ENCODE results near the gene GID8. TPM values are rescaled to one million over a fixed set of nuclear protein-coding genes. Genes with fewer than 3 reads are reported as not detected.

Gene GID8
- polyA plus RNA-seq, 2 of the 4 experiments (the other 2 are of a cell fraction), result 19.2 to 24.5 TPM

DNA sequence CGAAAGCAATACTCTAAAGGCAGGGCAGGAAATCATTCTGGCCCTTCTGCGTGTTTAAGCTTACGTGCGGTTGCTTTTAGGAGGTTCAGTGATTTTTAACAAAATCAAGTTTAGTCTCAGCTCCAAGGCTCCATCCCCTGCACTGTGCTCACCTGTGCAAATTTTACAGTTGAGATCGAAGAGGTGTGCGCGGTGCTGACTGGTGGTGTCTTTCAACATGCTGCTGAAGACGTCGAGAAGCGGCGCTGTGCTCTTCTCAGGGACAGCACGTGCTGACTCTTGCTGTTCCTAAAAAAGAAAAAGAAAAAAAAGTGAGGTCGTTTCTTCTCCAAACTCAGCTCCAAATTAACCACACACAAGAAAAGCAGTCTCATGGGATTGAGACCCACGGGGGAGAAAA, 43.7 kb upstream of the GID8 start:
- WGBS (ENCODE audit: missing lambda C conversion rate), result 87% methylated on average over 14 of the region's 14 CpGs

GRCh38 chr20:62895539-62895938, 42.4 kb upstream of the GID8 start:
- POLR2A ChIA-PET, result interaction anchor here (0.6 kb wide), 1 partner anchor 27 kb away, joined by 3 read pairs; no protein-coding TSS in a partner anchor
- no peak overlapping the region for H3K27ac ChIP-seq
- DNase-seq (ENCODE audit: low read depth in 1 of 2, low spot score in 1 of 2), result no peak
- no peak for TF ChIP-seq CBX8 (IDR thresholded peaks at IDR 0.05)
- TF ChIP-seq BCL3 (IDR thresholded peaks at IDR 0.05), result no peak
- no peak for TF ChIP-seq PHF8 (IDR thresholded peaks at IDR 0.05; ENCODE audit: borderline replicate concordance, low read depth)
- no peak for TF ChIP-seq TFCP2L1 (CRISPR knock-in tag; IDR thresholded peaks at IDR 0.05)
- no peak for TF ChIP-seq ESRRA (IDR thresholded peaks at IDR 0.05; ENCODE audit: borderline replicate concordance, low read length)
- no peak for TF ChIP-seq MAFK (IDR thresholded peaks at IDR 0.05; ENCODE audit: partially characterized antibody)
- TF ChIP-seq, protein P1, sequence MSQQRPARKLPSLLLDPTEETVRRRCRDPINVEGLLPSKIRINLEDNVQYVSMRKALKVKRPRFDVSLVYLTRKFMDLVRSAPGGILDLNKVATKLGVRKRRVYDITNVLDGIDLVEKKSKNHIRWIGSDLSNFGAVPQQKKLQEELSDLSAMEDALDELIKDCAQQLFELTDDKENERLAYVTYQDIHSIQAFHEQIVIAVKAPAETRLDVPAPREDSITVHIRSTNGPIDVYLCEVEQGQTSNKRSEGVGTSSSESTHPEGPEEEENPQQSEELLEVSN (IDR thresholded peaks at IDR 0.05; ENCODE audit: borderline replicate concordance, low read depth), result no peak
- TF ChIP-seq JUNB (IDR thresholded peaks at IDR 0.05), result no peak
- ATAC-seq, result no peak
- peaks cover 3% of the 10 kb centered on the region; the same call in 2 of the 3 replicates for H3K4me1 ChIP-seq
- no peaks in the 10 kb centered on the region for H3K9me3 ChIP-seq
- no peak for FAIRE-seq
- no peak overlapping the region for H3K4me2 ChIP-seq
- no peak overlapping the region for H3K4me3 ChIP-seq
- CTCF ChIA-PET, result interaction anchor here (1.5 to 12.2 kb wide), 5 partner anchors 12 to 113 kb away, joined by 3 to 121 read pairs (median 15); no protein-coding TSS in a partner anchor
- WGBS (ENCODE audit: missing lambda C conversion rate), result 92% methylated on average over 9 of the region's 9 CpGs

More for the DNA sequence above, 43.7 kb upstream of the GID8 start:
- Histone ChIP-seq H3K27ac (no peak overlapping the region), H3K4me3 (no peak overlapping the region), H3K9me3 (no peaks in the 10 kb centered on the region), H3K4me2 (no peak overlapping the region), H3K4me1 (no peaks in the 10 kb centered on the region)
- ATAC-seq (no peak), DNase-seq (ENCODE audit: low read depth in 1 of 2, low spot score in 1 of 2) (no peak), FAIRE-seq (no peak)
- ChIA-PET POLR2A (no interaction called here), CTCF (interaction anchor here (0.7 to 12.2 kb wide), 14 partner anchors 9 to 115 kb away, joined by 3 to 121 read pairs (median 5); partner anchors contain the start of gene TCFL5)
- TF ChIP-seq REST (IDR thresholded peaks at IDR 0.05) (no peak), NFE2L2 (conservative IDR thresholded peaks at IDR 0.05; ENCODE audit: low read length) (no peak), RNF2 (IDR thresholded peaks at IDR 0.05; ENCODE audit: borderline replicate concordance, low read depth) (no peak), POLR2A (IDR thresholded peaks at IDR 0.05; ENCODE audit: low read length) (no peak), CEBPB (IDR thresholded peaks at IDR 0.05) (no peak), CBX2 (IDR thresholded peaks at IDR 0.05; ENCODE audit: borderline replicate concordance, low read depth) (no peak), EHMT2 (IDR thresholded peaks at IDR 0.05; ENCODE audit: low read depth) (no peak), PHF8 (IDR thresholded peaks at IDR 0.05; ENCODE audit: borderline replicate concordance, low read depth) (no peak), MAFK (IDR thresholded peaks at IDR 0.05; ENCODE audit: partially characterized antibody) (no peak), NR3C1 (IDR thresholded peaks at IDR 0.05) (no peak), KDM1A (IDR thresholded peaks at IDR 0.05; ENCODE audit: low read depth) (no peak), KDM5A (IDR thresholded peaks at IDR 0.05) (no peak), EP300 (IDR thresholded peaks at IDR 0.05) (no peak), FOSL2 (IDR thresholded peaks at IDR 0.05) (no peak), FOSL2 (CRISPR knock-in tag; IDR thresholded peaks at IDR 0.05) (no peak), BCL3 (IDR thresholded peaks at IDR 0.05) (no peak)
- TF ChIP-seq, protein P2, sequence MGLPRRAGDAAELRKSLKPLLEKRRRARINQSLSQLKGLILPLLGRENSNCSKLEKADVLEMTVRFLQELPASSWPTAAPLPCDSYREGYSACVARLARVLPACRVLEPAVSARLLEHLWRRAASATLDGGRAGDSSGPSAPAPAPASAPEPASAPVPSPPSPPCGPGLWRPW (IDR thresholded peaks at IDR 0.05), result no peak
- TF ChIP-seq, protein P3, sequence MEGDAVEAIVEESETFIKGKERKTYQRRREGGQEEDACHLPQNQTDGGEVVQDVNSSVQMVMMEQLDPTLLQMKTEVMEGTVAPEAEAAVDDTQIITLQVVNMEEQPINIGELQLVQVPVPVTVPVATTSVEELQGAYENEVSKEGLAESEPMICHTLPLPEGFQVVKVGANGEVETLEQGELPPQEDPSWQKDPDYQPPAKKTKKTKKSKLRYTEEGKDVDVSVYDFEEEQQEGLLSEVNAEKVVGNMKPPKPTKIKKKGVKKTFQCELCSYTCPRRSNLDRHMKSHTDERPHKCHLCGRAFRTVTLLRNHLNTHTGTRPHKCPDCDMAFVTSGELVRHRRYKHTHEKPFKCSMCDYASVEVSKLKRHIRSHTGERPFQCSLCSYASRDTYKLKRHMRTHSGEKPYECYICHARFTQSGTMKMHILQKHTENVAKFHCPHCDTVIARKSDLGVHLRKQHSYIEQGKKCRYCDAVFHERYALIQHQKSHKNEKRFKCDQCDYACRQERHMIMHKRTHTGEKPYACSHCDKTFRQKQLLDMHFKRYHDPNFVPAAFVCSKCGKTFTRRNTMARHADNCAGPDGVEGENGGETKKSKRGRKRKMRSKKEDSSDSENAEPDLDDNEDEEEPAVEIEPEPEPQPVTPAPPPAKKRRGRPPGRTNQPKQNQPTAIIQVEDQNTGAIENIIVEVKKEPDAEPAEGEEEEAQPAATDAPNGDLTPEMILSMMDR (IDR thresholded peaks at IDR 0.05), result no peak

All from A549 (cell line).